Measurements from ENCODE around the gene IFFO2. TPM values are rescaled to one million over a fixed set of nuclear protein-coding genes. Genes with fewer than 3 reads are reported as not detected.

The IFFO2 gene
- total and polyA plus RNA-seq, 2 of the 13 experiments (the other 11 are each of a cell fraction or from before 2014, with no cell fraction given) = 7.3 to 16.7 TPM

- Histone ChIP-seq H3K27ac (ENCODE audit: extremely low read length, insufficient read depth, low read length) (no peak overlapping the region), H3K36me3 (replicated peaks in 1 of 2; ENCODE audit: control insufficient read depth in 1 of 2, insufficient read depth in 2 of 2, low read length in 2 of 2) (peaks cover 45 to 93% of the 10 kb centered on the region in 2 experiments), H3K79me2 (ENCODE audit: insufficient read depth, low read length) (no peaks in the 10 kb centered on the region), H3K4me3 (replicated peaks in 1 of 3; ENCODE audit: insufficient read depth in 1 of 3, low read depth in 2 of 3, low read length in 3 of 3) (no peak overlapping the region), H3K4me2 (ENCODE audit: low read depth, low read length) (no peak overlapping the region), H3K4me1 (ENCODE audit: insufficient read depth, low read length) (no peaks in the 10 kb centered on the region), H3K9ac (ENCODE audit: insufficient read depth, low read depth, low read length) (no peak overlapping the region), H3K27me3 (ENCODE audit: control insufficient read depth in 1 of 2, insufficient read depth in 2 of 2, low read length in 2 of 2) (no peaks in the 10 kb centered on the region), H2AFZ (ENCODE audit: low read length) (no peak overlapping the region), H4K20me1 (ENCODE audit: insufficient read depth, low read length) (peaks cover 33% of the 10 kb centered on the region), H3K9me3 (ENCODE audit: low read length) (no peaks in the 10 kb centered on the region)
- no peak for TF ChIP-seq ZBTB42 (CRISPR knock-in tag; IDR thresholded peaks at IDR 0.05)
- no peak for TF ChIP-seq NFE2L1 (CRISPR knock-in tag; IDR thresholded peaks at IDR 0.05; ENCODE audit: borderline replicate concordance)
- TF ChIP-seq AGO2 (optimal IDR thresholded peaks at IDR 0.05; ENCODE audit: low read depth, low read length) = peak; percentile 82
- no peak for ATAC-seq
- in situ Hi-C loops (cut with HindIII; ENCODE audit: extremely low pct_ligation_motif_present, low pct_unique_long_range_greater_than_20kb) (no loop called here), intact Hi-C loops (cut with micrococcal nuclease; ENCODE audit: unreplicated experiment) (no loop called here)
- no peak for FAIRE-seq
- no peak for DNase-seq (ENCODE audit: low spot score)
- no TSS peak for BruUV-seq (replicated peaks)
- 92% methylated on average over 10 of the region's 21 CpGs for WGBS (ENCODE audit: low lambda C conversion rate)
- CTCF ChIA-PET (ENCODE audit: low intra/inter-chr PET ratio, low total read pairs) = no interaction called here
- POLR2A ChIA-PET = no interaction called here
Observed at GRCh38 chr1:18879791-18880309, 76.6 kb downstream of the IFFO2 start.

GRCh38 chr1:18879215-18879790, 77.2 kb downstream of the IFFO2 start:
- in situ Hi-C loops (cut with HindIII; ENCODE audit: extremely low pct_ligation_motif_present, low pct_unique_long_range_greater_than_20kb) (no loop called here), intact Hi-C loops (cut with micrococcal nuclease; ENCODE audit: unreplicated experiment) (no loop called here)
- POLR2A ChIA-PET = no interaction called here
- Histone ChIP-seq H3K9me3 (ENCODE audit: low read length) (no peaks in the 10 kb centered on the region), H3K27me3 (ENCODE audit: control insufficient read depth in 1 of 2, insufficient read depth in 2 of 2, low read length in 2 of 2) (no peaks in the 10 kb centered on the region), H3K27ac (ENCODE audit: extremely low read length, insufficient read depth, low read length) (no peak overlapping the region), H3K36me3 (replicated peaks in 1 of 2; ENCODE audit: control insufficient read depth in 1 of 2, insufficient read depth in 2 of 2, low read length in 2 of 2) (peaks cover 47 to 93% of the 10 kb centered on the region in 2 experiments), H3K79me2 (ENCODE audit: insufficient read depth, low read length) (no peaks in the 10 kb centered on the region), H3K4me1 (ENCODE audit: insufficient read depth, low read length) (no peaks in the 10 kb centered on the region), H3K4me3 (replicated peaks in 1 of 3; ENCODE audit: insufficient read depth in 1 of 3, low read depth in 2 of 3, low read length in 3 of 3) (no peak overlapping the region), H3K9ac (ENCODE audit: insufficient read depth, low read depth, low read length) (no peak overlapping the region), H4K20me1 (ENCODE audit: insufficient read depth, low read length) (peaks cover 31% of the 10 kb centered on the region), H3K4me2 (ENCODE audit: low read depth, low read length) (no peak overlapping the region), H2AFZ (ENCODE audit: low read length) (no peak overlapping the region)
- CTCF ChIA-PET (ENCODE audit: low intra/inter-chr PET ratio, low total read pairs) = no interaction called here
- no peak for DNase-seq (ENCODE audit: low spot score)
- no peak for FAIRE-seq
- TF ChIP-seq KMT2B (CRISPR knock-in tag; IDR thresholded peaks at IDR 0.05) (no peak), SMARCE1 (IDR thresholded peaks at IDR 0.05; ENCODE audit: borderline replicate concordance) (no peak), ZNF543 (CRISPR knock-in tag; IDR thresholded peaks at IDR 0.05) (no peak), ZNF768 (CRISPR knock-in tag; IDR thresholded peaks at IDR 0.05) (peak; percentile 91), REPIN1 (CRISPR knock-in tag; IDR thresholded peaks at IDR 0.05; ENCODE audit: borderline replicate concordance, low read depth) (no peak)
- 96% methylated on average over 10 of the region's 12 CpGs for WGBS (ENCODE audit: low lambda C conversion rate)
- no peak for ATAC-seq
- BruUV-seq (replicated peaks) = no TSS peak
